RWPE2 (cell line): ENCODE data around the gene TCF3.
A peak's percentile ranks its signal among the peaks of the same experiment; 100 is the strongest.

ENCODE experiments used
- ATAC-seq: fragments of 200-7000 bp; cut with Tn5 transposase; 3 replicates; pipeline ENCODE4 v1.9.1; 2021; ENCODE audit warnings: low read depth
- DNase-seq: peaks from one replicate; pipeline ENCODE4 v3.0.0-alpha.2; 2020; ENCODE audit warnings: low spot score
- H3K27ac ChIP-seq: fragments of 450-650 bp; 2 replicates; pipeline ENCODE4 v1.5.1; 2017; ENCODE audit warnings: mild to moderate bottlenecking; ENCODE audit not compliant: poor library complexity, severe bottlenecking
- H3K27me3 ChIP-seq: fragments of 250-450 bp; sonication (Bioruptor Pico); 2 replicates; pipeline ENCODE4 v1.5.1; 2021; ENCODE audit warnings: mild to moderate bottlenecking, moderate library complexity; ENCODE audit not compliant: insufficient read depth, poor library complexity, severe bottlenecking
- H3K36me3 ChIP-seq: fragments of 250-450 bp; sonication (Bioruptor Pico); 2 replicates; pipeline ENCODE4 v1.5.1; 2020; ENCODE audit warnings: low read depth, mild to moderate bottlenecking, moderate library complexity
- H3K4me1 ChIP-seq: fragments of 250-450 bp; sonication (Bioruptor Pico); 2 replicates; pipeline ENCODE4 v1.5.1; 2021; ENCODE audit warnings: mild to moderate bottlenecking, moderate library complexity; ENCODE audit not compliant: insufficient read depth, poor library complexity, severe bottlenecking
- H3K4me3 ChIP-seq: fragments of 250-450 bp; sonication (Bioruptor Pico); 2 replicates; pipeline ENCODE4 v1.5.1; 2021; ENCODE audit warnings: mild to moderate bottlenecking, moderate library complexity; ENCODE audit not compliant: severe bottlenecking
- H3K9me3 ChIP-seq: fragments of 250-450 bp; sonication (Bioruptor Pico); 2 replicates; pipeline ENCODE4 v1.5.1; 2021; ENCODE audit warnings: mild to moderate bottlenecking, moderate library complexity; ENCODE audit not compliant: severe bottlenecking
- CTCF ChIP-seq: fragments of 450-650 bp; IDR thresholded peaks from one replicate; pipeline ENCODE4 v1.5.1; 2017; ENCODE audit warnings: mild to moderate bottlenecking, moderate library complexity; ENCODE audit not compliant: poor library complexity, severe bottlenecking

TCF3 gene

GRCh38 chr19:1570836-1571235 is 81.6 kb downstream of the TCF3 start:
- ATAC-seq, result no peak
- no peak for DNase-seq

GRCh38 chr19:1569997-1570396 is 82.4 kb downstream of the TCF3 start:
- TF ChIP-seq CTCF, result no peak
- Histone ChIP-seq H3K4me3 (no peak overlapping the region), H3K27me3 (no peaks in the 10 kb centered on the region), H3K36me3 (0 out of 2 replicates have a peak, but pooled peaks cover 2% of the 10 kb centered on the region), H3K4me1 (no peaks in the 10 kb centered on the region), H3K27ac (no peak overlapping the region), H3K9me3 (no peaks in the 10 kb centered on the region)
- DNase-seq (no peak), ATAC-seq (no peak)

More at GRCh38 chr19:1570836-1571235, 81.6 kb downstream of the TCF3 start:
- Histone ChIP-seq H3K36me3 (no peaks in the 10 kb centered on the region), H3K9me3 (no peaks in the 10 kb centered on the region), H3K27me3 (no peaks in the 10 kb centered on the region), H3K27ac (no peak overlapping the region), H3K4me3 (no peak overlapping the region), H3K4me1 (no peaks in the 10 kb centered on the region)
- no peak for TF ChIP-seq CTCF

GRCh38 chr19:1568320-1569019 is 83.9 kb downstream of the TCF3 start, which contains the start of gene MEX3D:
Gene MEX3D, minus strand, starts transcription at chr19:1568325. Its CDS starts 267 bp downstream, at chr19:1568058.
- DNase-seq (no peak), ATAC-seq (peak; percentile 42; the same call in 2 of the 3 replicates)
- H3K4me1 ChIP-seq, result no peaks in the 10 kb centered on the region
- H3K36me3 ChIP-seq, result 0 out of 2 replicates have a peak, but pooled peaks cover 5% of the 10 kb centered on the region
- peak within 1 kb of the TSS; percentile 57 for H3K27ac ChIP-seq
- no peaks in the 10 kb centered on the region for H3K9me3 ChIP-seq
- H3K4me3 ChIP-seq, result peak within 1 kb of the TSS; percentile 97
- TF ChIP-seq CTCF, result no peak
- H3K27me3 ChIP-seq, result no peaks in the 10 kb centered on the region

GRCh38 chr19:1567848-1568227 is 84.6 kb downstream of the TCF3 start:
- Histone ChIP-seq H3K4me1 (no peaks in the 10 kb centered on the region), H3K9me3 (no peaks in the 10 kb centered on the region), H3K4me3 (peak overlapping the region; percentile 97), H3K27ac (peak overlapping the region; percentile 57), H3K27me3 (no peaks in the 10 kb centered on the region), H3K36me3 (0 out of 2 replicates have a peak, but pooled peaks cover 5% of the 10 kb centered on the region)
- no peak for DNase-seq
- ATAC-seq, result no peak
- TF ChIP-seq CTCF, result no peak
